Breast epithelium (tissue), 4 donors: ENCODE measurements around the gene TMEM167B. TPM values are rescaled to one million over a fixed set of nuclear protein-coding genes. Genes with fewer than 3 reads are reported as not detected.

Experiments used
- DNase-seq, 2 donors: peaks; one replicate each; pipeline ENCODE4 v3.0.0-alpha.2; 2019; ENCODE audit warnings: low spot score in 2 of 2
- H3K27ac ChIP-seq, 2 donors: fragments of 200-600 bp; sonication (generic) in 1 of 2; one replicate each; pipeline ENCODE4 v1.5.1; 2016 to 2019; ENCODE audit warnings: mild to moderate bottlenecking in 1 of 2
- H3K27me3 ChIP-seq, 2 donors: fragments of 200-600 bp; sonication (generic) in 1 of 2; one replicate each; pipeline versions ENCODE4 v1.5.1 to v1.6.0; 2017 to 2019; ENCODE audit warnings: control low read depth in 1 of 2, mild to moderate bottlenecking in 1 of 2
- H3K36me3 ChIP-seq: fragments of 200-600 bp; one replicate; pipeline ENCODE4 v1.5.1; 2019
- H3K4me1 ChIP-seq, 2 donors: fragments of 200-600 bp; sonication (generic); one replicate each; pipeline ENCODE4 v1.5.1; 2016 to 2019; ENCODE audit warnings: control low read depth in 1 of 2
- H3K4me3 ChIP-seq, 3 donors: fragments of 200-600 bp; sonication (generic); 1 replicate in 2 of 3; 2 replicates in 1 of 3; pipeline ENCODE4 v1.5.1; 2016 to 2019; ENCODE audit warnings: mild to moderate bottlenecking in 3 of 3, moderate library complexity in 2 of 3
- H3K9me3 ChIP-seq, 2 donors: fragments of 200-600 bp; sonication (generic) in 1 of 2; one replicate each; pipeline ENCODE4 v1.5.1; 2016 to 2019; ENCODE audit warnings: control low read depth in 1 of 2
- POLR2A ChIP-seq: fragments of 450-650 bp; IDR thresholded peaks from one replicate; pipeline ENCODE4 v1.6.1; 2016; ENCODE audit warnings: antibody characterized with exemption, mild to moderate bottlenecking, moderate library complexity
- POLR2AphosphoS5 ChIP-seq, 3 donors: sonication (generic); formaldehyde crosslinking; IDR thresholded peaks; one replicate each; pipeline ENCODE4 v1.6.1; 2017; ENCODE audit warnings: antibody characterized with exemption in 3 of 3
- intact Hi-C: fragments of 100-400 bp; cut with DNase I; formaldehyde crosslinking; loops from one replicate; pipeline ENCODE4 v1.15.1; 2023; ENCODE audit warnings: low total_unique reads
- total RNA-seq, 3 donors: library from RNA; depleted of rRNA; stranded (reverse); fragments of >200 nt; gene quantifications; one replicate each; pipeline ENCODE4 v1.1.0, GENCODE V29; 2016
- TF ChIP-seq, protein P1 (sequence below), 3 donors: fragments of 450-650 bp; IDR thresholded peaks; one replicate each; pipeline ENCODE4 v1.5.1; 2016 to 2017; ENCODE audit warnings: antibody characterized with exemption in 3 of 3, mild to moderate bottlenecking in 3 of 3, moderate library complexity in 3 of 3

Gene TMEM167B
- total RNA-seq, 3 donors from 2014 or later = 30.7 to 32.6 (median 32.4) TPM

GRCh38 chr1:109133002-109133706 is 42.6 kb downstream of the TMEM167B start:
- no peaks in the 10 kb centered on the region for H3K27me3 ChIP-seq
- intact Hi-C loops = no loop called here
- H3K9me3 ChIP-seq = no peaks in the 10 kb centered on the region
- H3K4me3 ChIP-seq = no peak overlapping the region
- TF ChIP-seq, protein P1, sequence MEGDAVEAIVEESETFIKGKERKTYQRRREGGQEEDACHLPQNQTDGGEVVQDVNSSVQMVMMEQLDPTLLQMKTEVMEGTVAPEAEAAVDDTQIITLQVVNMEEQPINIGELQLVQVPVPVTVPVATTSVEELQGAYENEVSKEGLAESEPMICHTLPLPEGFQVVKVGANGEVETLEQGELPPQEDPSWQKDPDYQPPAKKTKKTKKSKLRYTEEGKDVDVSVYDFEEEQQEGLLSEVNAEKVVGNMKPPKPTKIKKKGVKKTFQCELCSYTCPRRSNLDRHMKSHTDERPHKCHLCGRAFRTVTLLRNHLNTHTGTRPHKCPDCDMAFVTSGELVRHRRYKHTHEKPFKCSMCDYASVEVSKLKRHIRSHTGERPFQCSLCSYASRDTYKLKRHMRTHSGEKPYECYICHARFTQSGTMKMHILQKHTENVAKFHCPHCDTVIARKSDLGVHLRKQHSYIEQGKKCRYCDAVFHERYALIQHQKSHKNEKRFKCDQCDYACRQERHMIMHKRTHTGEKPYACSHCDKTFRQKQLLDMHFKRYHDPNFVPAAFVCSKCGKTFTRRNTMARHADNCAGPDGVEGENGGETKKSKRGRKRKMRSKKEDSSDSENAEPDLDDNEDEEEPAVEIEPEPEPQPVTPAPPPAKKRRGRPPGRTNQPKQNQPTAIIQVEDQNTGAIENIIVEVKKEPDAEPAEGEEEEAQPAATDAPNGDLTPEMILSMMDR (IDR thresholded peaks at IDR 0.05) = no peak
- TF ChIP-seq POLR2A (no peak), POLR2AphosphoS5 (IDR thresholded peaks at IDR 0.05) (no peak)
- peak overlapping the region in 1 of 2 donors; percentile 64 for H3K27ac ChIP-seq
- no peaks in the 10 kb centered on the region for H3K36me3 ChIP-seq
- no peak for DNase-seq
- peaks cover 5% of the 10 kb centered on the region in 2 donors for H3K4me1 ChIP-seq

- Histone ChIP-seq H3K4me1 (peaks cover 5% of the 10 kb centered on the region in 2 donors), H3K4me3 (no peak overlapping the region), H3K36me3 (no peaks in the 10 kb centered on the region), H3K9me3 (no peaks in the 10 kb centered on the region), H3K27me3 (no peaks in the 10 kb centered on the region), H3K27ac (peak overlapping the region; percentile 64 to 69)
- intact Hi-C loops = no loop called here
- peak in 1 of 2 donors; percentile 58 for DNase-seq
- TF ChIP-seq POLR2AphosphoS5 (IDR thresholded peaks at IDR 0.05) = no peak
- no peak for TF ChIP-seq POLR2A
- TF ChIP-seq, protein P1 (IDR thresholded peaks at IDR 0.05) = no peak
These were observed 43.3 kb downstream of the TMEM167B start for GRCh38 chr1:109133815-109134214.

DNA sequence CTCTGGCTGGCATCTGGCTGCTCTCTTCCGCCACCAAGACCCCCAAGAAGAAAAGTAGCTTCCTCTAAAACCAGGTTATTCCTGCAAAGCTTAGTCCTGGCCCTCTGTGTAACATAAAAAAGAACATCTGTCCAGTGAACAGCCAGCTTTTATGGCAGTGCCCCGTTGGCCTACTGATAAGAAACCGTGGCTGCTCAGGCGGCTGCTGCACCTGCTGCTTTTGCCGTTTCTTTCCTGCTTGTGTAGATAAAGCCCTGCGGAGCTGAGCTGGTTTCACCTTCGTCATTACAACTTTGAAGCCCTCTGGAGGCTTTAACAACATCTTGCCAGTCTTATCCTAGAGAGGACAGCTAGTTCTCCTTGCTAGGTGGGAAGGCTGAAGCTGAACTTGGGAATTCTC is 43.9 kb downstream of the TMEM167B start:
- intact Hi-C loops = no loop called here
- no peak for DNase-seq
- H3K9me3 ChIP-seq = no peaks in the 10 kb centered on the region
- H3K4me1 ChIP-seq = peaks cover 5% of the 10 kb centered on the region in 2 donors
- H3K36me3 ChIP-seq = no peaks in the 10 kb centered on the region
- no peaks in the 10 kb centered on the region for H3K27me3 ChIP-seq
- TF ChIP-seq, protein P1 (IDR thresholded peaks at IDR 0.05) = no peak
- TF ChIP-seq POLR2A = no peak
- no peak for TF ChIP-seq POLR2AphosphoS5 (IDR thresholded peaks at IDR 0.05)
- peak overlapping the region; percentile 64 to 69 for H3K27ac ChIP-seq
- no peak overlapping the region for H3K4me3 ChIP-seq

DNA sequence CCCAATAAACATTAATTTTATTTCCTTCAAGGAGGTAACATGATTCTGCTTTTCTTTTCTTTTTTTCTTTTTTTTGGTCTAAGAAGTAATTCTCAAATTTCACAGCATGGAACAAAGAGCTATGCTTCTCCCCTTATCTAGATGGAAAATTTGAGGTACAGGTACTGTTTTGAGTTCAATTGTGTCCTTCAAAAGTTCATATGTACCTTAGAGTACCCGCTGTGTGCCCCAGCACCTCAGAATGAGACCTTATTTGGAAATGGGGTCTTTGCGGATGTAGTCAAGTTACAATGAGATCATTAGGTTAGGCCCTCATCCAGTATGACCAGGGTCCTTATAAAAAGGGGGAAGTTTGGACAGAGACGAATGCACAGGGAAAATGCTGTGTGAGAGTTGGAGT is 45.4 kb downstream of the TMEM167B start:
- H3K36me3 ChIP-seq = no peaks in the 10 kb centered on the region
- H3K9me3 ChIP-seq = no peaks in the 10 kb centered on the region
- peaks cover 5% of the 10 kb centered on the region in 2 donors for H3K4me1 ChIP-seq
- intact Hi-C loops = no loop called here
- DNase-seq = no peak
- H3K27ac ChIP-seq = no peak overlapping the region
- H3K4me3 ChIP-seq = no peak overlapping the region
- TF ChIP-seq, protein P1 (IDR thresholded peaks at IDR 0.05) = no peak
- no peak for TF ChIP-seq POLR2AphosphoS5 (IDR thresholded peaks at IDR 0.05)
- no peak for TF ChIP-seq POLR2A
- no peaks in the 10 kb centered on the region for H3K27me3 ChIP-seq

DNA sequence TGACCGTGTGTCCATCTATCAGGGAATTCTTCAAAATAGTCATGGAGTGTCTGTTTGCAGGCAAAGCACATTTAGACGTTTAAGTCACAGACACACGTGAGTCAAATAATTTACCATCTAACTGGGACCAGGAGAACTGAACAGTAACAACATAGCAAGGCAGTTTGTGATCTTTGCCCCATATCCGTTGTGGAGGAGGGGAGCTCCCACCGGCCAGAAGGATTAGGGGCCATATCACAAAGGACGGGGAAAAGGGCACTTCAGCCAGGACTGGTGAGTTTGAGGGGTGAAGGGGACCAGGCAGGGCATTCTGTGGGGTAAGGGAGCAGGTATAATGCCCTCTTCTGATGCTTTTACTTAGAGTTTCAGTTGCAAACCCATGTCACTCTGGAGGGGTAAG is 46.2 kb downstream of the TMEM167B start:
- no peaks in the 10 kb centered on the region for H3K9me3 ChIP-seq
- H3K4me1 ChIP-seq = peaks cover 5% of the 10 kb centered on the region in 2 donors
- DNase-seq = no peak
- H3K4me3 ChIP-seq = no peak overlapping the region
- no peaks in the 10 kb centered on the region for H3K36me3 ChIP-seq
- no peak overlapping the region for H3K27ac ChIP-seq
- no peaks in the 10 kb centered on the region for H3K27me3 ChIP-seq
- TF ChIP-seq POLR2A (no peak), POLR2AphosphoS5 (IDR thresholded peaks at IDR 0.05) (no peak)
- TF ChIP-seq, protein P1 (IDR thresholded peaks at IDR 0.05) = no peak
- intact Hi-C loops = no loop called here
